Measurements from ENCODE around the gene CDK15.
"Not testable (repeated sequence)": the region's sequence is repeated elsewhere in the genome, so short reads cannot be mapped to it uniquely, and the experiment has no call there.

Gene CDK15

DNA sequence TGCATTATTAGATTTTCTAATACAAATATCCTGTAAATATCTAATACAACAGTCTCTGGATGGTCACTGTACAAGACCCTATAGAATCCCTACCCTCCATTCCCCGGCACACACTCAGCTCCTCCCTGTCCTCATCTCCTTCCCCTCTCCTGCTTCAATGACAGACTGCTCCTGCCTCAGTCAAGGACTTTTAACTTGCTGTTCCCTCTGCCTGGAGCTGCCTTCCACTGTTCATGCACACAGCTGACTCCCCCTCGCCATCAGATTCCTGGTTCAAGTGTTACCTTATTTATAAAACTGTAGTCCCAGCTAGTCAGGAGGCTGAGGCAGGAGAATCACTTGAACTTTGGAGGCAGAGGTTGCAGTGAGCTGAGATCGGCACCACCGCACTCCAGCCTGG, 3.3 kb downstream of the CDK15 start:
- H3K27ac ChIP-seq (ENCODE audit: low read length), result no peak overlapping the region
- H3K36me3 ChIP-seq (ENCODE audit: control insufficient read depth in 1 of 2, insufficient read depth in 2 of 2, low read length in 2 of 2), result no peaks in the 10 kb centered on the region
- peaks cover 0 to 6% of the 10 kb centered on the region in 2 donors for H3K4me1 ChIP-seq (ENCODE audit: control insufficient read depth in 1 of 2, insufficient read depth in 2 of 2, low read length in 2 of 2)
- no peaks in the 10 kb centered on the region for H3K9me3 ChIP-seq (ENCODE audit: control insufficient read depth in 1 of 2, low read length in 2 of 2)
- no peak overlapping the region for H3K4me3 ChIP-seq (ENCODE audit: low read depth in 1 of 2, low read length in 2 of 2)
- no peaks in the 10 kb centered on the region for H3K27me3 ChIP-seq (ENCODE audit: low read depth, low read length)

DNA sequence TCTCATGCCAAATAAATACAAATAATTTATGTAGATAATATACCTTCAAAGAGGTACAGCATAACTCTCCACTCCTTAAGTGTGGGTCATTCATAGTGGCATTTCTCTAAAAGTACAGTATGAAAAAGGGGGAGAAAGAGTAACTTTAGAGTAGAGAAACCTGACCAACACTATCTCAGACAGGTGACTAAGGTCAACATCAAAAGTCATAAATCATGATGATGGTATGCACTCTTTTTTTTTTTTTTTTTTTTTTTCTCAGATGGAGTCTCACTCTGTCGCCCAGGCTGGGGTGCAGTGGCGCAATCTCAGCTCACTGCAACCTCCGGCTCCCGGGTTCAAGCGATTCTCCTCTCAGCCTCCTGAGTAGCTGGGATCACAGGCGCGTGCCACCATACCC, 4.3 kb downstream of the CDK15 start:
- not testable (repeated sequence) for H3K27ac ChIP-seq (ENCODE audit: low read length); H3K4me1 ChIP-seq (ENCODE audit: control insufficient read depth in 1 of 2, insufficient read depth in 2 of 2, low read length in 2 of 2); H3K9me3 ChIP-seq (ENCODE audit: control insufficient read depth in 1 of 2, low read length in 2 of 2); H3K36me3 ChIP-seq (ENCODE audit: control insufficient read depth in 1 of 2, insufficient read depth in 2 of 2, low read length in 2 of 2); H3K27me3 ChIP-seq (ENCODE audit: low read depth, low read length); H3K4me3 ChIP-seq (ENCODE audit: low read depth in 1 of 2, low read length in 2 of 2)

DNA sequence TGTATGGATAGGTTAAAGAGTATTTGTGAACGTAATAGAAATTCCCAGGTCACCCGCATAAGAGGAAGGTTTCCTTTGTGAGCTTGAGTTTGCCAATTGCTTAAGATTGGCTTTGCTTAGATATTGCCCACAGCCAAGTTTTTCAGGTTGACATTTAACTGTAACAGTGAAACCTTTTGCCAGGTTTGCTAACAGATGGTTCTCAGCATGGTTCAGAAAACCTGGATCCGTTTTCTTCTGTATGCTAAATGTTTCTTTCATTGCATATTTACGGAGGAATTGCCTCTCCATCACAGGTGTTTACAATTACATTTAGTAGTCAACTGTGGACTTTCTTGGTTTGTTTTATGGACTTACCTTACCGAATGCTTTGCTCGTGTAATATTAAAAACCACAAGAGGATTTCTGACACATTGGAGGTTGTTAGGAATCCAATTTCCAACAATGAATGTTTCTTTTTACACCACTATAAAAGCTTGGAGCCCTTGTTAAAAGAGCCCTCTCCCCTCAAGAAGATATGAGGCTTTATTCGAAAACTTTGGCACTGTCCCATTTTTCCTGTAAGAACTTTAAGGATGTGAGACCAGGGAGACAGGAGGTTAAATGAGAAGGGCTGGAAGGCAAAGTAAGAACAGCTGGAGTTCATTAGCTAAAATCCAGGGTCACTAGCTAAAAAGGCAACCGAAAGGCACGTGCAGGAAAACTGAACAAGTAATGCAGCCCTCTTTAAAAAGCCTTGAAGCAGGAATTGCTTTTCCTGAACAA, 7.8 kb downstream of the CDK15 start:
- no peaks in the 10 kb centered on the region for H3K27me3 ChIP-seq (ENCODE audit: low read depth, low read length)
- H3K36me3 ChIP-seq (ENCODE audit: control insufficient read depth in 1 of 2, insufficient read depth in 2 of 2, low read length in 2 of 2), result no peaks in the 10 kb centered on the region

DNA sequence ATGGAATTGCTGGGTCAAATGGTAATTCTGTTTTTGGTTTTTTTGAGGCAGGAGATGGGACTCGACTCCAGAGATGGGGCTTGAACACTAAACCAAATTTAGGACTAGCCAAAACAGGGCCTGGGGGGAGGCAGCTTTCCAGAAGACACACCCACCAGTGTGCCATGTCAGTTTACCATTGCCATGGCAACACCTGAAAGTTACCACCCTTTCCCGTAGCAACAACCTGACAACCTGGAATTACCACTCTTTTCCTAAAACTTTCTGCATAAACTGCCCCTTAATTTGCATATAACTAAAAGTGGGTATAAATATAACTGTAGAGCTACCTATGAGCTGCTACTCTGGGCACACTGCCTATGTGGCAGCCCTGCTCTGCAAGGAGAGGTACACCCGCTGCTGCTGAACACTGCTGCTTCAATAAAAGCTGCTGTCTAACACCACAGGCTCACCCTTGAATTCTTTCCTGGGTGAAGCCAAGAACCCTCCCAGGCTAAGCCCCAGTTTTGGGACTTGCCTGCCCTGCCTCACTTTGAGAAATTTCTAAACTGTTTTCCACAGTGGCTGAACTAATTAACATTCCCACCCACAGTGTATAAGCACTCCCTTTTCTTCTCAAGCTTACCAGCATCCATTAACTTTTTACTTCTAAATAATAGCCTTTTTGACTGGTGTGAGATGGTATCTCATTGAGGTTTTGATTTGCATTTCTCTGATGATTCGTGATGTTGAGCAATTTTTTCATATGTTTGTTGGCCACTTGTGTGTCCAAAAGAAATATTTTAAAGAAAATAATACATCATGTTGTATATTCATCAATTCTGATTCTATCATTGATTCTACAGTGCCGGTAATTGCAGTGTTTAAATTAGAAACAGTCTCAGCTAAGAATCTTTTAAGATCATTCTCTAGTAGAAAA, 10.6 kb downstream of the CDK15 start:
- H3K27ac ChIP-seq (ENCODE audit: low read length), result no peak overlapping the region
- no peaks in the 10 kb centered on the region for H3K4me1 ChIP-seq (ENCODE audit: control insufficient read depth in 1 of 2, insufficient read depth in 2 of 2, low read length in 2 of 2)
- H3K27me3 ChIP-seq (ENCODE audit: low read depth, low read length), result no peaks in the 10 kb centered on the region
- H3K36me3 ChIP-seq (ENCODE audit: control insufficient read depth in 1 of 2, insufficient read depth in 2 of 2, low read length in 2 of 2), result no peaks in the 10 kb centered on the region
- no peaks in the 10 kb centered on the region for H3K9me3 ChIP-seq (ENCODE audit: control insufficient read depth in 1 of 2, low read length in 2 of 2)
- H3K4me3 ChIP-seq (ENCODE audit: low read depth in 1 of 2, low read length in 2 of 2), result no peak overlapping the region

More for the DNA sequence above, 7.8 kb downstream of the CDK15 start:
- Histone ChIP-seq H3K27ac (ENCODE audit: low read length) (no peak overlapping the region), H3K4me1 (ENCODE audit: control insufficient read depth in 1 of 2, insufficient read depth in 2 of 2, low read length in 2 of 2) (no peaks in the 10 kb centered on the region), H3K9me3 (ENCODE audit: control insufficient read depth in 1 of 2, low read length in 2 of 2) (no peaks in the 10 kb centered on the region), H3K4me3 (ENCODE audit: low read depth in 1 of 2, low read length in 2 of 2) (peak overlapping the region in 1 of 2 donors; percentile 7)

DNA sequence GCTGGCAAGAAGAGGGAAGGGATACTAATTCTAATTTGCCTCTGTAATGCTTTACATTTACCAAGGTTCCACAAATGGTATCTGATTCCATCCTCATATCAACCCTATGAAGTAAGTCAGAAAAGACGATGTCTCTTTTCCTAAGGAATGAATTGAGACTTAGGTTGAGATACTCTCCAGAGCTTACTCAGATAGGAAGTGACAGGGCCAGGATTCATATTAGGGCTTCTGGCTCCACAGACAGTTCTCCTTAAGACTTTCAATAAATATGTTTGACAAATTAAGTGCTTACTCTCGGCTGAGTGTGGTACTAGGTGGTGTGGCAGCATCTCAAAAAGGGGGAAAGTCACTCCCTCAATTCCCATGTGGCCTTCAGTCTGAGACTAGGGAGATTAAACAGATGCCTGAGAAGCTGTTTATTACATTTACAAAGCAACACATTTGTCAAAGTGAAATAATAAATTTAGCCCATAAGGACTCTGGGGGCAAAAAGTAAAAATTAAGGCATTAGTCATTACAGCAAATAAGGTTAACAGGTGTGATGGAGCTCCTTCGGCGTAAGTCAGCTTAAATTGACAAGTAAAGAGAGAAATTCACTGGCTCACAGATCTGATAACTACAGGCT, 14.2 kb downstream of the CDK15 start:
- no peaks in the 10 kb centered on the region for H3K36me3 ChIP-seq (ENCODE audit: control insufficient read depth in 1 of 2, insufficient read depth in 2 of 2, low read length in 2 of 2)

DNA sequence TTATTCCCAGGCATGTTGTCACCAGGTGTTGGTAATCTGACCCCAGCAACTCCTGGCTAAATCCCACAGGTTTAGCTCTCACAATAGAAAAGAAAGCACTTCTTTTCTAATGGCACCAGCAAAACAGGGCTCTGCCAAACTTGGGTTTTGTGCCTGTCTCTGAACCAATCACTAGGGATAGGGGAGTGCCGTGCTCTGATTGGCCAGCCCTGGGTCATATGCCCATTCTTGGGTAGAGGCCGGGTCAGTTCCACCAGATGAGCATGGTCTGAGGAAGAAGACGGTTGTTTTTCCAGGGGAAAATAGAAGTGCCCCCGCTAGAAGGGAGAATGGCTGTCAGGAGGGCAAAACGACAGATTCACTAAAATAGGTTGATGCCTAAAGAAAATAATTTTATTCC, 14.7 kb downstream of the CDK15 start:
- H3K27ac ChIP-seq (ENCODE audit: low read length), result no peak overlapping the region
- H3K36me3 ChIP-seq (ENCODE audit: control insufficient read depth in 1 of 2, insufficient read depth in 2 of 2, low read length in 2 of 2), result no peaks in the 10 kb centered on the region
- H3K4me1 ChIP-seq (ENCODE audit: control insufficient read depth in 1 of 2, insufficient read depth in 2 of 2, low read length in 2 of 2), result no peaks in the 10 kb centered on the region
- H3K4me3 ChIP-seq (ENCODE audit: low read depth in 1 of 2, low read length in 2 of 2), result no peak overlapping the region
- H3K9me3 ChIP-seq (ENCODE audit: control insufficient read depth in 1 of 2, low read length in 2 of 2), result no peaks in the 10 kb centered on the region
- H3K27me3 ChIP-seq (ENCODE audit: low read depth, low read length), result no peaks in the 10 kb centered on the region

More for the DNA sequence above, 14.2 kb downstream of the CDK15 start:
- Histone ChIP-seq H3K27ac (ENCODE audit: low read length) (no peak overlapping the region), H3K4me3 (ENCODE audit: low read depth in 1 of 2, low read length in 2 of 2) (no peak overlapping the region), H3K27me3 (ENCODE audit: low read depth, low read length) (no peaks in the 10 kb centered on the region), H3K4me1 (ENCODE audit: control insufficient read depth in 1 of 2, insufficient read depth in 2 of 2, low read length in 2 of 2) (no peaks in the 10 kb centered on the region), H3K9me3 (ENCODE audit: control insufficient read depth in 1 of 2, low read length in 2 of 2) (no peaks in the 10 kb centered on the region)

DNA sequence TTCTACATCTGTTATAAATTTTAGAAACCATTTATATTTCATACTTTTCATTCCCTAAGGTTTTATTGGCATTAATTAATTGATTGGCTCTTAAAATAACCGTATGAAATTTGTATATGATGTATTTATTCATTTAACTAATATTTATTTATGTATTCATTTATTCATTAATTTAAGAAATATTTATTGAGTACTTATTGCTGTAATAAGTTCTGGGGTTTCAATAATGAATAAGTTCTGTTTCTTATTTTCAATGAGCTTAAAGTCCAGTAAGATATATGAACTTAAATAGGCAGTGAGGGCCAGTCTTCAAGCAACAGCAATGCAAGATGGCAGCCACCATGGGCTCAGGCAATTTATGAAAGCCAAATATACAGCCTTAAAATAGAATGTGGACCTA, 17.9 kb downstream of the CDK15 start:
- H3K4me3 ChIP-seq (ENCODE audit: low read depth in 1 of 2, low read length in 2 of 2), result no peak overlapping the region
- H3K9me3 ChIP-seq (ENCODE audit: control insufficient read depth in 1 of 2, low read length in 2 of 2), result no peaks in the 10 kb centered on the region
- no peaks in the 10 kb centered on the region for H3K27me3 ChIP-seq (ENCODE audit: low read depth, low read length)
- no peaks in the 10 kb centered on the region for H3K36me3 ChIP-seq (ENCODE audit: control insufficient read depth in 1 of 2, insufficient read depth in 2 of 2, low read length in 2 of 2)
- H3K4me1 ChIP-seq (ENCODE audit: control insufficient read depth in 1 of 2, insufficient read depth in 2 of 2, low read length in 2 of 2), result no peaks in the 10 kb centered on the region
- no peak overlapping the region for H3K27ac ChIP-seq (ENCODE audit: low read length)

DNA sequence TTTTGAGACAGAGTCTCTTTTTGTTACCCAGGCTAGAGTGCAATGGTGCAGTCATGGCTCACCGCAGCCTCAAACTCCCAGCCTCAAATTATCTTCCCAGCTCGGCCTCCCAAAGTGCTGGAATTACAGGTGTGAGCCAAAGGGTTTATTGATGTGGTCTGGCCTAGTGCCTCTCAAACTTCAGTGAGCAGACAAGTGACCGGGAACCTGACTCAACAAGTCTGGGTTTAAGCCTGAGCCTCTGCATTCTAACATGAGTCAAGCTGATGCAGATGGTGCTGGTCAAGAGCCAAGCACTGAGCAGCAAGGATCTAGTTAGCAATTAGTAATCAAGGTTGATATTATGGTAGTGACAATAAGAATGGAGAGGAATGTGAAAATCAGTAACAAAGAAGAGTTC, 21.3 kb downstream of the CDK15 start:
- H3K27me3 ChIP-seq (ENCODE audit: low read depth, low read length), result no peaks in the 10 kb centered on the region
- H3K4me1 ChIP-seq (ENCODE audit: control insufficient read depth in 1 of 2, insufficient read depth in 2 of 2, low read length in 2 of 2), result no peaks in the 10 kb centered on the region
- H3K9me3 ChIP-seq (ENCODE audit: control insufficient read depth in 1 of 2, low read length in 2 of 2), result no peaks in the 10 kb centered on the region
- H3K4me3 ChIP-seq (ENCODE audit: low read depth in 1 of 2, low read length in 2 of 2), result no peak overlapping the region
- H3K36me3 ChIP-seq (ENCODE audit: control insufficient read depth in 1 of 2, insufficient read depth in 2 of 2, low read length in 2 of 2), result no peaks in the 10 kb centered on the region
- H3K27ac ChIP-seq (ENCODE audit: low read length), result no peak overlapping the region

DNA sequence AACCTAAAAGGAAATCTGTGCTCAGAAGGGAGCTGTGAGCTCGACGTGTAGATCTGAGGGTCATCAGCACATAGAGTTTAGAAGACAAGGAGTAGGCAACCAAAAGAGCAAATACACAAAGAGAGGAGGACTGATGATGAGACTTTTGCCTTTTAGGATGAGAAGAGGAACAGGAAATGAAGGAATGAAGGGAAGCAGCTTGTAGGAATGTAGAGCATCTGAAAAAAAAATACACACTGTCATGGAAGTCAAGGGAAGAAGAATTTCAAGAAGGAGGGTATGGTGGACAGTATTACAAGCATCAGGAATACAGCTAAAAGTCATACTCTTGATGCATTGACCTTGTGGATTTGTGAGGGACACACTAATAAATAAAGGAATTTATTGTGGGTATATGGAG, 21.9 kb downstream of the CDK15 start:
- Histone ChIP-seq H3K27me3 (ENCODE audit: low read depth, low read length) (no peaks in the 10 kb centered on the region), H3K4me1 (ENCODE audit: control insufficient read depth in 1 of 2, insufficient read depth in 2 of 2, low read length in 2 of 2) (no peaks in the 10 kb centered on the region), H3K4me3 (ENCODE audit: low read depth in 1 of 2, low read length in 2 of 2) (no peak overlapping the region), H3K27ac (ENCODE audit: low read length) (no peak overlapping the region), H3K9me3 (ENCODE audit: control insufficient read depth in 1 of 2, low read length in 2 of 2) (no peaks in the 10 kb centered on the region), H3K36me3 (ENCODE audit: control insufficient read depth in 1 of 2, insufficient read depth in 2 of 2, low read length in 2 of 2) (no peaks in the 10 kb centered on the region)

DNA sequence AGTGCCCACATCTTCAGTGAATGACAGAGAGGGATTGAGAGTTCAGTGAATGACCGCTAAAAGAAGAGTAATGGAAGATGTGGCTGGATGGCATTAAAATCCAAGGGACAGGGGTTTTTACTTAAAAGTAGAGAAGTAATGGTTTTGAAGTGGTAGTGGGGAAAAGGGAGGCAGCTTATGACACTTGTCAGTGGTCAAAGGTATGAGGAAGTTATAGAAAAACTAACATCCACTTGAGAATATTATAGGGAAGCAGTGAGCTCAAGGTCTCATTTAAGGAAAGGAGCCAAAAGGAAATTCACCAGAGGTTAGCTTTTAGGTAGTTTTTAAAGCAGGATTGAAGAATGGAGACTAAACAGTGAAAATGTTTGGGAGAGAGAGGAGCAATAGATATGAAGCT, 24.3 kb downstream of the CDK15 start:
- Histone ChIP-seq H3K27me3 (ENCODE audit: low read depth, low read length) (no peaks in the 10 kb centered on the region), H3K27ac (ENCODE audit: low read length) (no peak overlapping the region), H3K36me3 (ENCODE audit: control insufficient read depth in 1 of 2, insufficient read depth in 2 of 2, low read length in 2 of 2) (no peaks in the 10 kb centered on the region), H3K4me3 (ENCODE audit: low read depth in 1 of 2, low read length in 2 of 2) (no peak overlapping the region), H3K9me3 (ENCODE audit: control insufficient read depth in 1 of 2, low read length in 2 of 2) (no peaks in the 10 kb centered on the region), H3K4me1 (ENCODE audit: control insufficient read depth in 1 of 2, insufficient read depth in 2 of 2, low read length in 2 of 2) (no peaks in the 10 kb centered on the region)

DNA sequence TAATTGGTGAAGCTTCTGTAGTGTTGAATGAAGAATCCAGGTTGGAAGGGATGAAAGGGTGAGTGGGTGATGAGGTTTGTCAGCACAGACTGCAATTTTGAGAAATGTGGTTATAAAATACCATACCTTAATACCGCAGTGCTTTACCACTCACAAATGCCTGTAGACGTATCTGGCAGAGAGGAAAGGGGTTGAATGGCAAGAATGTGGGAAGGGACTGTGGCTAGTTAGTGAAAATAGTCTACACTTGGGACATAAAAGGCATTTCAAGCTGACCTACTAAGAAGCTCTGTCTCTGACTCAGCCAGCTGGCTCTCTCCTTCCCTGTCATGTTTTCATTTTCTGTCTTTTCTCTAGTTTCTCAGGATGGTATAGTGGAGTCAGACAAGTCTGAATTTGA, 25.1 kb downstream of the CDK15 start:
- H3K27ac ChIP-seq (ENCODE audit: low read length), result no peak overlapping the region
- H3K4me1 ChIP-seq (ENCODE audit: control insufficient read depth in 1 of 2, insufficient read depth in 2 of 2, low read length in 2 of 2), result no peaks in the 10 kb centered on the region
- no peaks in the 10 kb centered on the region for H3K36me3 ChIP-seq (ENCODE audit: control insufficient read depth in 1 of 2, insufficient read depth in 2 of 2, low read length in 2 of 2)
- H3K9me3 ChIP-seq (ENCODE audit: control insufficient read depth in 1 of 2, low read length in 2 of 2), result no peaks in the 10 kb centered on the region
- H3K27me3 ChIP-seq (ENCODE audit: low read depth, low read length), result no peaks in the 10 kb centered on the region
- no peak overlapping the region for H3K4me3 ChIP-seq (ENCODE audit: low read depth in 1 of 2, low read length in 2 of 2)
